Activated CD8-positive, alpha-beta memory T cell treated with anti-CD3 and anti-CD28 coated beads, Interleukin-2, amount 50 U/mL, for 4 hours (primary cell): ENCODE measurements around the gene CENPT.
"Not testable (repeated sequence)": the region's sequence is repeated elsewhere in the genome, so short reads cannot be mapped to it uniquely, and the experiment has no call there.

ENCODE experiments used
- DNase-seq: peaks from one replicate; pipeline ENCODE4 v3.0.0-alpha.2; 2020

Gene CENPT

DNA sequence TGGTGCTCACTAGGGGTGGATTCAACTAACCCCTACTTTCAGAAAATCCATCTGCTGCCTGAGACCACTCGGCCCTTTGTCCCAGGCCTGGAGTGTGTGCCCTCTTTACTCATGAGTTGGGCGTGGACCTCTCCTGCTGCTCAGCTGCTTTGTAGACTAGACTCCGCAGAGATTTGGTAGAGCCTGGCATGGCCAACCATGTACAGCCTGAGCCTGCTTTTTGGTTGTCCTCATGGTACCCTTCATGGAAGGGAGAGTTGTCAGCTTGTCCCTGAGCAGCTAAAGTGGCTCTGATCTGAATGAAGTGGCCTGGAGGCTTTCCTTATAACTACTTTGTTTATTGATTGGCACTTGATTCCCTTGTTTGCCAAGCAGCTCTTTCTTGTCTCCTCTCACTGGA is 26.9 kb upstream of the CENPT start:
- DNase-seq, result no peak

DNA sequence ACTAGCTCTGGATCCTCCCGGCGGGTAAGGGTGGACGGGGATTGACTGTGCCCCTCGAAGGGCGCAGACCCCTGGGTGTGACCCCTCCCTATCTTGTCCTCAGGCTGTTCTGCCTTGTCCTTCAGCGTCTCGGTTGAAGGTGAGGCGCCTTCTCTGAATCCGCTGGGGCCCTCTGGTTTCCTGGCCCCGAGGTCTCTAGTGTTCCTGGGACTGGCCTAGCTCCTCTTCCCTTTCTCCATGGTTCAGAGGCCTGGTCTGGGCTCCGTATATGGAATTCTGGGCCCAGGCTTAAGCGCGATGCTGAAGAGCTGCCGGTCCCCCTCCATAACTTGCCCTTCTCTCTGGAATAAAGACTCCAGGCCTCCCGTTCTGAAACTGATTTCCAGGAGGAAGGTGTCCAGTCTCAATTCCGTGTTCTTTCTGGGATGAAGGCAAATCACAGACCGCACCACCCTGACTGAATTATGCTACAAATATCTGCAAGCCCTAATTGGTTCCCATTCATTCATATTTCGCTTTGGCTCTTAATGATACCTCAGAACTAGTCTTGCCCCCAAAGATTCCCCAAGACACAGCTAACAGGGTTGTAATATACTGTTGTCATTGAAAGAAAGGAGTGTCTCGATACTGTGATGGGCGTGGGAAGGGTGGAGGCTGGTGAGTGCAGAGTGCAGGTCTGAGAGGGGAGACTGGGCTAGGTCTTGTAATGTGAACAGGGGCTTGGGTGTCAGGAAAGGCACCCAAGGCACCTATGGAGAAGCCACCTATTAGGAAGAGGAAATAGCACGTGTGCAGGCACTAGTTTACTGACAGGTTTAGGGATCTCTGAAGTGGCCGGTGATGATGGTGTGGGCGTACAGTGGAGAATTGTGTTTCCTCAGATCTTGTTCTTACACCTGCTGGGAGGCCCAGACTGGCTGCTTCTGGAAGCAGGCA is 26.2 kb upstream of the CENPT start:
- no peak for DNase-seq

GRCh38 chr16:67872631-67873434 is 25.3 kb upstream of the CENPT start, which contains the start of gene EDC4:
Gene EDC4, plus strand, starts transcription at chr16:67873052. Its CDS starts 210 bp downstream, at chr16:67873262.
- DNase-seq, result peak; percentile 84

GRCh38 chr16:67872131-67872630 is 24.7 kb upstream of the CENPT start:
- no peak for DNase-seq

- DNase-seq, result no peak
These were observed 23.8 kb upstream of the CENPT start for GRCh38 chr16:67871256-67871655.

DNA sequence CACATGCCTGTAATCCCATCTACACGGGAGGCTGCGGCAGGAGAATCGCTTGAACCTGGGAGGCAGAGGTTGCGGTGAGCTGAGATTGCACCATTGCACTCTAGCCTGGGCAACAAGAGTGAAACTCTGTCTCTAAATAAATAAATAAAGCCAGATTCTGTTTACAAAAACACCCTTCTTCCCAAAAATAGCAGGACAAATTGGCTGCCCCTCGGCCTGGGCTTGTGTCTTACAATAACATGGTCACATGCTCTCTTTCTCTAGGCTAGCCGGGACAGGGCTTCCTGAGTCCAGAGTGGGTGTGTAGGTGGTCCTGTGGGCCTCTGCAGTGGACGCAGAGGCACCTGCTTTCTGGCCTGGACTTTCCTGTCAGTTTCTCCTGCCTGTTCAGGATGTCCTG is 22.2 kb upstream of the CENPT start:
- DNase-seq, result no peak

- no peak for DNase-seq
These were observed 20.8 kb upstream of the CENPT start for GRCh38 chr16:67868290-67868689.

DNA sequence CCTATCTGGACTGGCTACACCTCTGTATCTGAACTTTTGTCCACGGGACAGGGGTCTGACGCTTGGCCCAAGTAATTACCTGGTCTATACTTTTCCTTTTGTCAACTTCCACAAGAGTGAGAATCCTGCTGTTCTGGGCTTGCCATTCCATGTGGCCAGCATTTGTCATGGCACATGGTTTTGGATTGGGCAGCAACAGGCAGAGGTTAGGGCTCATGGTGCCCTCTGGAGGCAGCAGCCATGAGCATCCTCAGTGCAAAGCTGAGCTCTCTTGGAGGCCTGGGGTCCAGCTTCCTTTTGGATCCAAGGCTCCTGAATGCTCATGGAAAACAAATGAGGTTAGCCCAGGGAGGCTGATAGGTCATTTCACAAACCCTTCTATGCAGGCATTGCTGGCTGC is 17.8 kb upstream of the CENPT start:
- no peak for DNase-seq

- DNase-seq, result no peak
These were observed 17.1 kb upstream of the CENPT start for GRCh38 chr16:67864594-67864993.

GRCh38 chr16:67864044-67864443 is 16.6 kb upstream of the CENPT start:
- DNase-seq, result not testable (repeated sequence)

GRCh38 chr16:67862623-67863583 is 15.4 kb upstream of the CENPT start:
- DNase-seq, result no peak

GRCh38 chr16:67861877-67862276 is 14.4 kb upstream of the CENPT start:
- DNase-seq, result no peak

DNA sequence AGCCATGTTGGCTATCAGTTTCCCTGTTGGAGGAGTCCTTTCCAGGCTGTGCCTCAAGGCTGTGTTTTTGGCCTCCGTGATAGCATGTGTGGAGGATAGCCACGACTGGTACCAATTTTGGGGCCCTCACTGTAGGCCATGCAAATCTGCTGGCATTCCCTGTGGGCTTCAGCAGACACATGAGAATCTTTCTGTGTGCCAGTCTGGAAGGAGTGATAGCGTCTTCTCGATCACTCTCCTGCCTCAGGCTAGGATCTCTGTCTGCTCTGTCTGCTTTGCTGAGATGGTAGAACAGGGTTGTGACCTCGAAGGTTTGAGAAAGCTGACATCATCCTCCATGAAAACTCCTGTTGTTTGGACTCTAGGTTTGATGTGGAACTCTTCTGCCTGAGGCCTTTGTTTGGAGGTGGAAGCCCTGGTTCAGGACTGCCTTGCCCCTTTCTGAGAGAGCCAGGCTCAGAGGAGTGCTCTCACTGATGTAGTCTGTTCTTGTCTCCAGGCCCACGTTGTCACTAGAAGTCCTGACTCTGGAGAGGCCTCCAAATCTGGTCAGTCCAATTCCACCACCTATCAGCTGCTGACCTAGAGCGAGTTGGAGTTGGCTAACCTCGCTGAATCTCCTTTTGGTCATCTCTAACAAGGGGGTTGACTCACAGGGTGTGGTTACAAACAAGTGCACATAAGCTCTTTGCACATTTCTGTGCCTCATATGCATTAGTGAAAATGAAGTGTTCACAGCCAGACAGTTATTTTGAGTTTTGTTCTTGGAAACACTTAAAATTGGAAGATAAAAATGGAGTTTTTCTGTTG is 13.3 kb upstream of the CENPT start:
- no peak for DNase-seq

DNA sequence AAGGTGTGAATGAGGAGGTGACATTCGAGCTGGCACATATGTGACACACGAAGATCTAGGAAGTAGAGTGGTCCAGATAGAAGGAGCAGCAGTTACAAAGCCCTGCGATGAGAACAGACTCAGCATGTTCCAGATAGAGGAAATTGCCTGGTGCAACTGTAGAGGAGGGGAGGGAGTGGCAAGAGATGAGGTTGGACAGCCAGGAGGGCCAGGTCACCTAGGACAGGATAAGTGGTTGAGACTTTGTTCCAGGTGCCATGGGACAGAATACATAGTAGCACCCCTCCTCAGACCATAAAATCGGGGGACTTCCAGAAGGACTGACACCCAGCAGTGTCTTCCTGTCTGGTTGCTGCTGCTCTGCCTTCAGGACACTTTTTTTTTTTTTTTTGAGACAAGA is 11.0 kb upstream of the CENPT start:
- no peak for DNase-seq

- DNase-seq, result peak; percentile 31
These were observed 10.2 kb upstream of the CENPT start for GRCh38 chr16:67857547-67858233.

- DNase-seq, result no peak
These were observed 9.5 kb upstream of the CENPT start for GRCh38 chr16:67856927-67857546.

DNA sequence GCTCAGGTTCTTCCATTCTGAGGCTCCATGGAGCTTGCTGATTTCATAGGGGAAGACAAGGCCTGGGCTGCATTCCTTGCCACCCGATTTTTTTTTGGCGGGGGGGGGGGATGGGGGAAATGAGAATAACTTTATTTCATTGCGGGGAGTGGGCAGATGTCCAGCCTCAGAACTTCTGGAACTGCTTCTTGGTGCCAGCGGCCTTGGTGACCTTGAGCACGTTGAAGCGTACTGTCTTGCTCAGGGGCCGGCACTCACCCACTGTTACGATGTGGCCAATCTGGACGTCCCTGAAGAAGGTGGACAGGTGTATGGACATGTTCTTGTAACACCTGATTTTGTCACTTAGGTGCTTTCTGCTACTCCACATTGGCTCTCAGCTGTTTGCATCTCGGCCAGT is 8.3 kb upstream of the CENPT start:
- DNase-seq, result no peak

- no peak for DNase-seq
These were observed 6.2 kb upstream of the CENPT start for GRCh38 chr16:67853670-67854069.

DNA sequence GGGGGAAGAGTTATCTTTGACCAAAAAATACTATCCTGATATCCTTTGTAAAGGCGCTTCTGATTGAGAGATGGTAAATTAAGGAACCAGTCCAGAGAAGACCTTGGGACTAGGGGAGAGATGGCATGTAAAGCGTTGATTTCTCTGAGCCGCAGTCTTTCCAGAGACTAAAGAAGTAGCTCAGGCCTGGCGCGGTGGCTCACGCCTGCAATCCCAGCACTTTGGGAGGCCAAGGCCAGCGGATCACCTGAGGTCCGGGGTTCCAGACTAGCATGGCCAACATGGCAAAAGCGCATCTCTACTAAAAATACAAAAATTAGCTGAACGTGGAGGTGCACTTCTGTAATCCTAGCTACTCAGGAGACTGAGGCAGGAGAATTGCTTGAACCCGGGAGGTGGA is 625 bp upstream of the CENPT start:
- no peak for DNase-seq

DNA sequence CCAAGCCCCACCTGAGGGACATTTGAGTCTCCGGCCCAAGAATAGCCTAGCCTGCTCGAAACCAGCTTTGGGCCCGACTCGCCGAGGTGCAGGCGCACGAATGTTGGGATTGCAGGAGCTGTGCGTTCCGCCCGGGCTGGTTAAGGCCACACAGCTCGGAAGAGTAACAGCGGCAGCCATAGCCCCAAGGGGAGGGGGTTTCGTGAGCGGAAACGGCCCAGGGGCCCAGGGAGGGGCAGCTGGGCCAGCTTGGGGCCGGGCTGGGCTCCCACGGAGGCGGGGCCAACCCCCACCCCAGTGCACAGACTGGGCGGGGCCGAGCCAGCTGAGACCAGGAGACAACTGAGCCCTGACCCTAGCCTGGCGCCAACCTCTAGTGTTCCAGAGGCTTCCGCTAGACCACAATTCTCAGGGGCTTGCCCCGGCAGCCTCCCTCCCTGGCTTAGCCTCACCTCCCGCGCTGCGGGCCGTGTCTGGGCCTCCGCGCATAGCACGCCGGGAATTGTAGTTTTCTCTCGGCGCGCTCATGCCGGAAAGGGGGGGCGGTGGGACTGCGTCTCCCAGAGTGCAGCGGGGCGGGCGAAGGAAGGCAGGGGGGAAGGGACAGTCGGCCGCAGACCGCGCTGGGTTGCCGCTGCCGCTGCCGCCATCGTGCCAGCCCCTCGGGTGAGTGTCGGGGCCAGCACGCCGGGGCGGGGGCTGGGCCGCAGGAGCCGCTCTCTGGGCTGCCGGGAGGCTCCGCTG is 1.0 kb downstream of the CENPT start, which contains the start of gene NUTF2:
Gene NUTF2, plus strand, starts transcription at position 614 of the 744 bp plus-strand sequence. CDS start 18,198 bp downstream, outside the sequence.
- peak; percentile 95 for DNase-seq
